Cardiac muscle cell (in vitro differentiated cells and primary cell): Measurements from ENCODE around the gene FOXK1. TPM values are rescaled to one million over a fixed set of nuclear protein-coding genes. Genes with fewer than 3 reads are reported as not detected.

Experiments
- DNase-seq, 2 donors: peaks; one replicate each; pipeline versions ENCODE4 v3.0.0 to v3.0.0-alpha.2; 2010 to 2017; ENCODE audit warnings: low read depth in 1 of 2, low spot score in 1 of 2
- H3K27ac ChIP-seq: fragments of 200-600 bp; sonication (generic); 2 replicates; pipeline ENCODE4 v1.5.1; 2016
- H3K27me3 ChIP-seq: fragments of 200-600 bp; sonication (generic); 2 replicates; pipeline ENCODE4 v1.6.0; 2016; ENCODE audit warnings: control low read depth
- H3K36me3 ChIP-seq: fragments of 200-600 bp; sonication (generic); 2 replicates; pipeline ENCODE4 v1.5.1; 2016; ENCODE audit warnings: control low read depth
- H3K4me1 ChIP-seq: fragments of 200-600 bp; sonication (generic); 2 replicates; pipeline ENCODE4 v1.8.1; 2017; ENCODE audit warnings: low read depth, mild to moderate bottlenecking, mixed run types
- H3K4me3 ChIP-seq: fragments of 200-600 bp; sonication (generic); 2 replicates; pipeline ENCODE4 v1.5.1; 2016; ENCODE audit warnings: mild to moderate bottlenecking
- H3K9me3 ChIP-seq: fragments of 200-600 bp; sonication (generic); 2 replicates; pipeline ENCODE4 v1.5.1; 2017; ENCODE audit warnings: low read depth, mild to moderate bottlenecking, control low read depth
- CTCF ChIP-seq: IDR thresholded peaks from 2 replicates; pipeline ENCODE4 v1.5.1; 2012; ENCODE audit warnings: low read depth, mild to moderate bottlenecking, low read length
- polyA plus RNA-seq: library from polyadenylated mRNA; unstranded; fragments of >200 nt; fragmentation: Nextera tagmentation; extraction: Ambion mirVana; gene quantifications from 2 replicates; pipeline ENCODE4 v1.2.1, GENCODE V29; 2016
- total RNA-seq: library from RNA; depleted of rRNA; stranded (reverse); fragments of >200 nt; gene quantifications from 2 replicates; pipeline ENCODE4 v1.2.3, GENCODE V29; 2016

Gene FOXK1
- total and polyA plus RNA-seq, 2 experiments from 2014 or later = 8.7 to 55.0 TPM

GRCh38 chr7:4749363-4749762, 67.3 kb downstream of the FOXK1 start:
- Histone ChIP-seq H3K27ac (peak overlapping the region; percentile 35), H3K4me1 (peaks cover 5% of the 10 kb centered on the region), H3K9me3 (no peaks in the 10 kb centered on the region), H3K36me3 (peaks cover under 1% of the 10 kb centered on the region), H3K27me3 (no peaks in the 10 kb centered on the region), H3K4me3 (no peak overlapping the region)
- DNase-seq = no peak
- no peak for TF ChIP-seq CTCF

GRCh38 chr7:4749798-4750197, 67.7 kb downstream of the FOXK1 start:
- Histone ChIP-seq H3K4me1 (peaks cover under 1% of the 10 kb centered on the region), H3K27me3 (no peaks in the 10 kb centered on the region), H3K27ac (peak overlapping the region; percentile 35), H3K9me3 (no peaks in the 10 kb centered on the region), H3K4me3 (no peak overlapping the region), H3K36me3 (peaks cover 5% of the 10 kb centered on the region)
- DNase-seq = no peak
- no peak for TF ChIP-seq CTCF

- Histone ChIP-seq H3K27me3 (no peaks in the 10 kb centered on the region), H3K4me1 (no peaks in the 10 kb centered on the region), H3K27ac (no peak overlapping the region), H3K9me3 (no peaks in the 10 kb centered on the region), H3K36me3 (peaks cover 15% of the 10 kb centered on the region), H3K4me3 (no peak overlapping the region)
- DNase-seq = peak in 1 of 2 donors; percentile 14
- no peak for TF ChIP-seq CTCF
Observed at GRCh38 chr7:4751398-4751947, 69.4 kb downstream of the FOXK1 start.

- H3K27ac ChIP-seq = no peak overlapping the region
- H3K4me3 ChIP-seq = no peak overlapping the region
- no peaks in the 10 kb centered on the region for H3K9me3 ChIP-seq
- DNase-seq = peak; percentile 57 to 87
- H3K4me1 ChIP-seq = no peaks in the 10 kb centered on the region
- H3K36me3 ChIP-seq = peaks cover 33% of the 10 kb centered on the region
- peak; percentile 92 for TF ChIP-seq CTCF
- no peaks in the 10 kb centered on the region for H3K27me3 ChIP-seq
Observed at GRCh38 chr7:4753598-4754432, 71.7 kb downstream of the FOXK1 start.

- no peak for DNase-seq
- no peak overlapping the region for H3K4me3 ChIP-seq
- no peak overlapping the region for H3K27ac ChIP-seq
- TF ChIP-seq CTCF = no peak
- H3K27me3 ChIP-seq = no peaks in the 10 kb centered on the region
- no peaks in the 10 kb centered on the region for H3K4me1 ChIP-seq
- H3K36me3 ChIP-seq = peaks cover 36% of the 10 kb centered on the region
- H3K9me3 ChIP-seq = no peaks in the 10 kb centered on the region
Observed at GRCh38 chr7:4754433-4755010, 72.4 kb downstream of the FOXK1 start.
